Ovary (tissue), 3 donors: ENCODE measurements around the gene NANP.

Experiments used
- EP300 ChIP-seq: sonication (generic); formaldehyde crosslinking; IDR thresholded peaks from one replicate; pipeline ENCODE4 v1.6.1; 2017; ENCODE audit warnings: antibody characterized with exemption
- POLR2A ChIP-seq: fragments of 450-650 bp; IDR thresholded peaks from one replicate; pipeline ENCODE4 v1.6.1; 2017; ENCODE audit warnings: antibody characterized with exemption, mild to moderate bottlenecking, moderate library complexity
- TF ChIP-seq, protein P1 (sequence below), 3 donors: fragments of 450-650 bp in 2 of 3; fragments of 200-600 bp in 1 of 3; IDR thresholded peaks; one replicate each; pipeline versions ENCODE4 v1.5.1 to v1.8.0; 2016 to 2022; ENCODE audit warnings: antibody characterized with exemption in 3 of 3, mild to moderate bottlenecking in 1 of 3
- donor health status: DM: no; HTN: no; CAD: no.

GRCh38 chr20:25563362-25563761, 60.5 kb downstream of the NANP start:
- no peak for TF ChIP-seq POLR2A
- TF ChIP-seq, protein P1, sequence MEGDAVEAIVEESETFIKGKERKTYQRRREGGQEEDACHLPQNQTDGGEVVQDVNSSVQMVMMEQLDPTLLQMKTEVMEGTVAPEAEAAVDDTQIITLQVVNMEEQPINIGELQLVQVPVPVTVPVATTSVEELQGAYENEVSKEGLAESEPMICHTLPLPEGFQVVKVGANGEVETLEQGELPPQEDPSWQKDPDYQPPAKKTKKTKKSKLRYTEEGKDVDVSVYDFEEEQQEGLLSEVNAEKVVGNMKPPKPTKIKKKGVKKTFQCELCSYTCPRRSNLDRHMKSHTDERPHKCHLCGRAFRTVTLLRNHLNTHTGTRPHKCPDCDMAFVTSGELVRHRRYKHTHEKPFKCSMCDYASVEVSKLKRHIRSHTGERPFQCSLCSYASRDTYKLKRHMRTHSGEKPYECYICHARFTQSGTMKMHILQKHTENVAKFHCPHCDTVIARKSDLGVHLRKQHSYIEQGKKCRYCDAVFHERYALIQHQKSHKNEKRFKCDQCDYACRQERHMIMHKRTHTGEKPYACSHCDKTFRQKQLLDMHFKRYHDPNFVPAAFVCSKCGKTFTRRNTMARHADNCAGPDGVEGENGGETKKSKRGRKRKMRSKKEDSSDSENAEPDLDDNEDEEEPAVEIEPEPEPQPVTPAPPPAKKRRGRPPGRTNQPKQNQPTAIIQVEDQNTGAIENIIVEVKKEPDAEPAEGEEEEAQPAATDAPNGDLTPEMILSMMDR (IDR thresholded peaks at IDR 0.05), result no peak
- no peak for TF ChIP-seq EP300
